Ecto neural progenitor cell (in vitro differentiated cells): ENCODE measurements around the gene TMEM82.

Experiments
- DNase-seq: peaks from one replicate; pipeline ENCODE4 v3.0.0-alpha.2; 2018; ENCODE audit warnings: low spot score

The TMEM82 gene

DNA sequence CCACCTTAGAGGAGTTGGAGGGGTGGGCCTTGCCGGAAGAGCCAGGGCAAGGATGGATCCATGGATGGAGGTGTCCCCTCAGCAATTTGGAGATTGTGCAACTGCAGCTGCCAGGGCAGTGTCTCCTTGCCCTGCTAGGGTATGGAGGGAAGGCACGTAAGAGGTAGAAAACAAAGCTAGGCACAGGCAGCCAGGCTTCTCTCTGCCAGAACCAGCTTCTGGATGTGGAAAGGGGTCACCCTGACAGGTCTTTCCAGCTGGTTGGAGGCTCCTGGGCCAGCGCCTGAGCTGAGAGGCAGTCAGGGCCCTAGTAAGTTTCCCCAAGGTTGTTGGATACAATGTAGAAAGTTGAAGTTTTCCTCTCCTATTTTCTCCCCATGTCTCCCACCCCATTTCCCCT lies 21.4 kb upstream of the TMEM82 start:
- no peak for DNase-seq

DNA sequence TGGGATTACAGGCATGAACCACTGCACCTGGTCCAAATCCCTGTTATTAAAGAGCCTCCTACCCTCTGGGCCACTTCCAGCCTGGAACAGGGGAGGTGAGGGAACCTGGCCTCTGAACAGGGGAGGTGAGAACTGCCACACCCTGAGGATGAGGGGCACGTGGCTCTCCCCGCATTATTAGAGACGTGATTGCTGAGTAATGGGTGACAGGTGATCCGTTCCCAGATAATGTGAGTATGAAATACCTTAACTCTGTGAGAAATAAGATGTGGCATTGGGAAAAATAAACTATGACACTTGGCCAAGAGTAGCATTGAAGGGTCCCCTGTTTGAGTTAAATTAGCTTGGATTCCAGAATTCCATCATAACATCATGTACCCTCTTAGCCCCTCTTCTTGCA lies 19.9 kb upstream of the TMEM82 start:
- DNase-seq: no peak

DNA sequence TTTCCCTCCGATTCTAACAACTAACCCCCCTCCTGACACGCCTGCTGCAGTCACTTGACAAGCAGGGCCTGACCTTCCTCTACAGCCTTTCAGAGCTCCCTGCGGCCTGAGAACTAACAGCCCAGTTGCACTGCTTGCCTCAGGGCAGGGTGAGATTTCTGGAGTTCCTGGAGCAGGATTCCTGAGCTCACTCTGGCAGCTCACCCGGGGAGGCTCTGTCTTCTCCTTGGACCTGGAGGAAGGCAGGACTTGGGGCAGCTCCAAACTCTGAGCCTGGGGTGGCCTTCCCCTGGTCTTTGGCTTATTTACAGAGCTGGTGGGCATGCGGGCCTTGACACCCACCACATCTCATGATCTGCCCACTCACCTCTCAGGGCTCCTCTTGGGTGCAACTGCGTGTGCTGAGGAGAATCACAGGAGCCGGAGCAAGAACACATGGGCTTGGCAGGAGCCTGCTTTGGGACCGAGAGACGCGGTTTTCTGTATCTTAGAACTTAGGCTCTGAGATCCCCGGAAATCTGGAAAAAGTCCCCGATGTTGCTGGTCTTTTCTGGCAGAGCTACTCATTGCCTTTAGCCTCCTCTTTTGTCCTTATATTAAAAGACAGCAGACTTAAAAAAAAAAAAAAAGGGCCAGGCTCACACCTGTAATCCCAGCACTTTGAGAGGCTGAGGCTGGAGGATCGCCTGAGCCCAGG lies 19.3 kb upstream of the TMEM82 start:
- DNase-seq: no peak

DNA sequence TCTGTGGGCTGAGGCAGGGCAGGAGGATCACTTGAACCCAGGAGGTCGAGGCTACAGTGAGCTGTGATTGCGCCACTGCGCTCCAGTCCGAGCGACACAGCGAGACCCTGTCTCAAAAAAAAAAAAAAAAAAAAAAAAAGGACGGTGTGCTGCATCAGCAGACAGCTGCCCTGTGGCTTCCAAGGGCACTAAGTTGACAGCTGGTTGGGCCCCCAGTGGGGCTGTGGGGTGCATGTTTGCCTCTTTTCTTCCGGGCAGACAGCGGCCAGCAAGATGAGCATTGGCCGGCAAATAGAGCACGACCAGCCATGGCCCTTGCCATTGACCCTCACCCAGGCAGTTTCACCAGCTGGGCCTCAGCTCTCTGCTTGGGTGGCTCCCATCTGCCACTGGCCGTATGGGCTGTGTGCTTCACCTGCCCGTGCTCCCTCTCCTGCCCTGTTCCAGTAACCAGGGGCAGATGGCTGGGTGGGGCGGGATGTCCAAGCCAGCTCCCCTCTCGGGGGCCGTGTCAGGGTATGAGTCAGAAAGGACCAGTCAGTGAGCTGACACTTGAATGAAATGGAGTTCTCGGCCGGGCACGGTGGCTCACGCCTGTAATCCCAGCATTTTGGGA lies 18.6 kb upstream of the TMEM82 start:
- DNase-seq: no peak

DNA sequence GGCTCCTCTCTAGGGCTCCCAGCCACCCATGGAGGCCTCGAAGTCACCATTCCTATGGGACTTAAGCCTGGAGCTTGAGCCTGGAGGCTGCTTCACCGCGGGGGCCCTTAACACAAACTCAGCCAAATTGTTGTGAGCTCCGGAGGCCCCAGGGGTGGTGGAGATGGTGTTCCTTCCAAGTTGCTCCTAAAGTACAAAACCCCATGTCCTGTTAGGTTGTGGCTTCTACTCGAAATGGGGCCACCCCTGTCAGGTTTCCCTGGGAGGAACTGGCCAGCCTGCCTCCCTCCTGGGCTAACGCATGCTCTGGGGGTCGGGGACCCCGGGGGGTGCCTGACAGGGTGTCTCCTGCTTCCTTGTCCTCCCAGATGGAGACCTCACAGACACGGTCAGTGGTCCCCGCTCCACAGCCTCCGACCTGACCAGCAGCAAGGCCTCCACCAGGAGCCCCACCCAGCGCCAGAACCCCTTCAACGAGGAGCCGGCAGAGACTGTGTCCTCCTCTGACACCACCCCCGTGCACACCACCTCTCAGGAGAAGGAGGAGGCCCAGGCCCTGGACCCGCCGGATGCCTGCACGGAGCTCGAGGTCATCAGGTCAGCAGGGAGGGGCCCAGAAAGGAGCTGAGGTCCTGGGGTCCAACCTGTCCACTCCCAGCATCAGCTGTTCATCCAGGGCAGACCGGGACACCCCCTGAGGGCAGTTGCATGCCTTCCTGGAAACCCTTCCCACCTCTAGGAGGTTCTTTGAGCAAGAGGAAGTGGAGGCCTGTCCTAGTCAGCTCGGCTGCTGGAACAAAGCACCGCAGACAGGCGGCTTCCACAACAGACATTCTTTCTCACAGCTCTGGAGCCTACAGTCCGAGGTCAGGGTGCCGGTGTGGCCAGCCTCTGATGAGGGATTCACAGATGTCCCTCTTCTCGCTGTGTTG lies 17.1 kb upstream of the TMEM82 start:
- DNase-seq: no peak

DNA sequence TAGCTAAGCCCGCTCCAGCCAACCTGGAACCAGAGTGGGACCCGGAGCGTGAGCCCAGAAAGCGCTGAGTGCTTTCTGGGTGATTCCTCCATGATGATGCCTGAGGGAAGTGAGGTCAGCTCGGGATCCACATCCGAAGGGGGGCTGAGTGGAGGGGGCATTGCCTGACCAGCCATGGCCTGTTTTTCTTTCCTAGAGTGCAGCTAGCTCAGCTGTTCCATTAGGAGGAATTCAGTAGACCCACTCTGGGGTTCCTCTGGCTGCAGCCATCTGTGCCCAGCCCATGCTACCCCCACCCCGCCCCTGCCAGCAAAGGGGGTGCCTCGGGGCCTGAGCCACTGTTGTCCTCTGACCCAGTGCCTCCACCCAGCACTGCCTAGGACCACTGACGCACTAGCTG lies 15.8 kb upstream of the TMEM82 start:
- no peak for DNase-seq

DNA sequence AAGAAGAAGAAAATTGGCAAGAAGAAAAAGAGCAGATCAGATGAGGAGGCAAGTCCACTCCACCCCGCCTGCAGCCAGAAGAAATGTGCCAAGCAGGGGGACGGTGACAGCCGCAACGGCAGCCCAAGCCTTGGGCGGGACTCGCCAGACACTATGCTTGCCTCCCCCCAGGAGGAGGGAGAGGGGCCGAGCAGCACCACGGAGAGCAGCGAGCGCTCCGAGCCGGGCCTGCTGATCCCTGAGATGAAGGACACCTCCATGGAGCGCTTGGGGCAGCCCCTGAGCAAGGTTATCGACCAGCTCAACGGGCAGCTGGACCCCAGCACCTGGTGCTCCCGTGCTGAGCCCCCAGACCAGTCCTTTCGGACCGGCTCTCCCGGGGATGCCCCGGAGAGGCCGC lies 15.3 kb upstream of the TMEM82 start:
- DNase-seq: no peak

GRCh38 chr1:15727424-15727823 lies 14.9 kb upstream of the TMEM82 start:
- DNase-seq: no peak

GRCh38 chr1:15727866-15728534 lies 14.3 kb upstream of the TMEM82 start:
- no peak for DNase-seq

DNA sequence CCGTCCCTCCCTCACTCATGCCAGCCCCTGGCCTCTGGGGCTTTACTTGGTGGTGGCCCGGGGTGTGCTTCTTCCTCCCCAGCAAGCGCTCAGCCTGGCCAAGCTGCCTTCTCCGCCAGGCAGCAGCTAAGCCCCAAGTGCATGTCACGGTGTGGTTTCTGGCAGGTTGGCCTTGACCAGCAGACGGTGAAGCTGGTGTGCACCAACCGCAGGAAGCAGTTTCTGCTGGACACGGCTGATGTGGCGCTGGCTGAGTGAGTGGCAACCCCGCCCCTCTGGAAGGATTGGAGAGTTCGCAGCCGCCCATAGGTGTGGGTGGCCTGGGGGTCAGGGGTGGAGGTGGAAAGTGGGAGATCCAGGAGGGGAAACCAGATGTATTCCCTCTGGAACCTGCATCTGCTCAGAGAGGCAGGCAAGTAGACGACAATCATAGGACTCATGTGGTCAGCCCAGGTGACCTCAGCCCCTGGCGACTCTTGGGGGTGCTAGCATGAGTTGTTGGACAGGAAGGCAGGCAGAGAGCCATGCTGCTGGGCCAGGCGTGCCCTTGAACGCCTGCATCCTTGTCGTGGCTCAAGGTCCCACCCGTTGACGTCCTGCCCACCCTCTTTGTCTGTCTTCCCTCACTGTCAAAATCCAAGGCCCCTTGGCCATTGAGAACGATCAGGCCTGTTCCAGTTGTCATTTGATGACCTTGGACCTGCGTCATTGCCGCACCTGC lies 13.2 kb upstream of the TMEM82 start:
- no peak for DNase-seq

- no peak for DNase-seq
These were observed 11.9 kb upstream of the TMEM82 start for GRCh38 chr1:15730423-15730822.

DNA sequence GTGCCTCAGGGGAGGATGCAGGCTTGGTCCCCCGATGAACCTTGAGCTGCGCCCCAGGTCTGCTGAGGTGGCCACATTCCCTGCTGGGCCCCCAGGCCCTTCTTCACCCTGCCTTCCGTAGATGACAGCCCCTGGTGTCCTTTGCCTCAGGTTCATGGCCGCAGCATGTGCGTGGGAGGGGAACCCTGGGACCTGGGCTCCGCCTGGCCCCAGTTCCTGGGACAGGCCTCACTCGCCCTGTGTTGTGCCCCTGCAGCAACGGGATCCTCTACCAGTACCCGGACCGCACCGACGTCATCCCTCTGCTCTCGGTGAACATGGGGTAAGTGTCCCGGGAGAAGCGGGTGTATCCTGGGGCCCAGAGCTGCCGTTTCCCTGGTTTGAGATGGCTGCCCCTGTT lies 11.4 kb upstream of the TMEM82 start:
- no peak for DNase-seq

DNA sequence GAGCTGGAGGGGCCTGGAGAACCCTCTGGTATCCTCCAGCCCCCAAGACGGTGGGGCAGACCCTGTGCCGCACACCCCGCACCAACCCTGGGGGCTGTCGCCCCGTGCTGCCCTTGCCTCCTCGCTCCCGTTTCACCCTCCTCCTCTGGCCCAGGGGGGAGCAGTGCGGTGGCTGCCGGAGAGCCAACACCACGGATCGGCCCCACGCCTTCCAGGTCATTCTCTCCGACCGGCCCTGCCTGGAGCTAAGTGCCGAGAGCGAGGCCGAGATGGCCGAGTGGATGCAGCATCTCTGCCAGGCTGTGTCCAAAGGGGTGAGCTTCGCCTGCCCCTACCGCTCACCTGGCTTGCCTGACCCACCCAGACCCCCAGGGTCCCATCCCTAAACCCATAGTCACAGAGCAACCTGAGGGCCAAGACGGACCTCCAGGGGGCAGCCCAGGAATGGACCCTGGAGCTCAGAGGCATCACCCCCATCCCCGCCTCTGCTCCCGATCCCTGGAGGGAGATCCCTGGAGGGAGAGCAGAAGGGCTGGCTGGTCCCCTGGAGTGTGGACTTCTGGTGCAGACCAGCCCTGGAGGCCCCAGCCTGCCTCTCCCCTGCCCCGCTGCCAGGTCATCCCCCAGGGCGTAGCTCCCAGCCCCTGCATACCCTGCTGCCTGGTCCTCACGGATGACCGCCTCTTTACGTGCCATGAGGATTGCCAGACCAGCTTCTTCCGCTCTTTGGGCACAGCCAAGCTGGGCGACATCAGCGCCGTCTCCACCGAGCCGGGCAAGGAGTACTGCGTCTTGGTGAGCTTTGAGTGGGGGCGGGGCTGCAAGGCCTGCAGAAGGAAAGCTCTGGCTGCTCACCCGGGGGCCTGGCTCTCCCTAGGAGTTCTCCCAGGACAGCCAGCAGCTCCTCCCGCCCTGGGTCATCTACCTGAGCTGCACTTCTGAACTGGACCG lies 10.3 kb upstream of the TMEM82 start:
- no peak for DNase-seq

DNA sequence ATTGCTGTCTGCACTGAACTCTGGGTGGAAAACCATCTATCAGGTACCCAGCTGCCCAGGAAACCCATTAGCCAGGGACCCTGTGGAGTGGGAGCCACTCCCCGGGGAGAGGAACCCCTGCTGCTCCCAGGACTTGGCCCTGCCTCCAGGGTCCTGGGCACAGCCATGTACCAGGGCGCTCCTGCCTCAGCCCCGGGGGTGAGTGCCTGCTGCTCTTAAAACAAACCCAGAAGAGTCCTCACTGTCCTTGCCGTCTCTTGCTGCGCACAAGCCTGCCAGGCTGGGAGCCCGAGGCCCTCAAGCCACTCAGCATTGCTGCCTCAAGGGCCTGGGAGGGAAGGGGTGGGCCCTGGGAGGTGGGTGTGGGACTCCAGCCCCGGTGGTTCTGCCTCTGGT lies 9.6 kb upstream of the TMEM82 start:
- DNase-seq: no peak

- no peak for DNase-seq
These were observed 9.0 kb upstream of the TMEM82 start for GRCh38 chr1:15733218-15733725.

GRCh38 chr1:15733726-15734226 lies 8.5 kb upstream of the TMEM82 start:
- no peak for DNase-seq

DNA sequence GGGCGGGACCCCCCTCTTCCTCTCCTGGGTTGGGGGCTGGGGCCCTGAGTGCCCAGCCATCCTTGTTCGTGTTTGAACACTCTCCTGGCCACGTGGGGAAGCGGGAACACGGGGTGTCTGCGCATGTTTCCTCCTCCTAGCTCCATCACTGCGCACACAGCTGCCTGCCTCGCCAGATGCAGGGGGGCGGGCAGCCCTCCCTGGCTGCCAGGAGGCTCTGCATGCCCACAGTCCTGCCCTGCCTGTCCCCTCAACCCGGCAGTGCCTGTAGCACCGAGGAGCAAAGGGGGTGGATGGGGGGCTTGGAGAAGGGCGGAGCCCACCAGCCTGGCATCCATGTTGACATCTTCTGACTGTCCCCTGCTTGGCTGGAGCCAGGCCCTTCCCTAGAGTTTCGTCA lies 8.0 kb upstream of the TMEM82 start:
- no peak for DNase-seq

- DNase-seq: no peak
These were observed 7.4 kb upstream of the TMEM82 start for GRCh38 chr1:15734901-15735300.

GRCh38 chr1:15735304-15736037 lies 6.8 kb upstream of the TMEM82 start:
- no peak for DNase-seq
